T47D (cell line): ENCODE results near the gene MED27.

Source experiments
- DNase-seq, 2 experiments: peaks; one replicate each; pipeline versions ENCODE4 v3.0.0 to v3.0.0-alpha.2; 2011 to 2012; ENCODE audit warnings: low read depth in 1 of 2, low spot score in 1 of 2
- JUND ChIP-seq: IDR thresholded peaks from 2 replicates; pipeline ENCODE4 v1.6.1; 2012; ENCODE audit warnings: low read depth
- in situ Hi-C: cut with HindIII; loops from 2 replicates; pipeline ENCODE4 v1.10.0; 2016; ENCODE audit warnings: low sequenced_read_pairs, low pct_unique_long_range_greater_than_20kb

Gene MED27

GRCh38 chr9:132032238-132032950 is 47.3 kb downstream of the MED27 start:
- in situ Hi-C loops: no loop called here
- no peak for DNase-seq
- no peak for TF ChIP-seq JUND

GRCh38 chr9:132031467-132032237 is 48.0 kb downstream of the MED27 start:
- TF ChIP-seq JUND: no peak
- in situ Hi-C loops: no loop called here

GRCh38 chr9:132030626-132031325 is 48.9 kb downstream of the MED27 start:
- in situ Hi-C loops: no loop called here
- no peak for TF ChIP-seq JUND
- no peak for DNase-seq

More at GRCh38 chr9:132031467-132032237, 48.0 kb downstream of the MED27 start:
- DNase-seq: no peak

GRCh38 chr9:132027752-132028663 is 51.7 kb downstream of the MED27 start:
- peak in 1 of 2 experiments; percentile 66 for DNase-seq
- no peak for TF ChIP-seq JUND
- in situ Hi-C loops: no loop called here

GRCh38 chr9:132026932-132027585 is 52.6 kb downstream of the MED27 start:
- in situ Hi-C loops: no loop called here
- peak; percentile 34 to 68 for DNase-seq
- no peak for TF ChIP-seq JUND

GRCh38 chr9:132025766-132026165 is 53.9 kb downstream of the MED27 start:
- in situ Hi-C loops: no loop called here
- no peak for TF ChIP-seq JUND
- no peak for DNase-seq

GRCh38 chr9:132024589-132024988 is 55.1 kb downstream of the MED27 start:
- no peak for DNase-seq
- TF ChIP-seq JUND: no peak
- in situ Hi-C loops: no loop called here

GRCh38 chr9:132023419-132024180 is 56.1 kb downstream of the MED27 start:
- in situ Hi-C loops: no loop called here
- no peak for TF ChIP-seq JUND
- DNase-seq: no peak

- in situ Hi-C loops: no loop called here
- no peak for DNase-seq
- no peak for TF ChIP-seq JUND
These were observed 58.7 kb downstream of the MED27 start for GRCh38 chr9:132020820-132021510.

GRCh38 chr9:132020272-132020671 is 59.4 kb downstream of the MED27 start:
- TF ChIP-seq JUND: no peak
- no peak for DNase-seq
- in situ Hi-C loops: no loop called here

- no peak for TF ChIP-seq JUND
- in situ Hi-C loops: no loop called here
- no peak for DNase-seq
These were observed 60.0 kb downstream of the MED27 start for GRCh38 chr9:132019702-132020101.
